Prostate gland (tissue), 2 donors: ENCODE results near the gene KCP. TPM values are rescaled to one million over a fixed set of nuclear protein-coding genes. Genes with fewer than 3 reads are reported as not detected.

Source experiments
- DNase-seq: peaks from one replicate; pipeline ENCODE4 v3.0.0-alpha.2; 2019; ENCODE audit warnings: low spot score
- H3K27ac ChIP-seq, 2 donors: fragments of 200-600 bp; sonication (generic); 2 replicates each; pipeline ENCODE4 v1.5.1; 2017 to 2019
- H3K27me3 ChIP-seq: fragments of 200-600 bp; sonication (generic); replicated peaks from 2 replicates; pipeline ENCODE4 v1.5.1; 2019; ENCODE audit not compliant: insufficient read depth
- H3K36me3 ChIP-seq, 2 donors: fragments of 200-600 bp; sonication (generic); 1 replicate in 1 of 2; 2 replicates in 1 of 2; pipeline versions ENCODE4 v1.5.1 to v1.8.1; 2017 to 2019
- H3K4me1 ChIP-seq: fragments of 200-600 bp; sonication (generic); replicated peaks from 2 replicates; pipeline ENCODE4 v1.5.1; 2019
- H3K4me3 ChIP-seq, 2 donors: fragments of 200-600 bp; sonication (generic); 2 replicates each; pipeline ENCODE4 v1.5.1; 2017 to 2019
- H3K9me3 ChIP-seq: fragments of 200-600 bp; sonication (generic); 2 replicates; pipeline ENCODE4 v1.5.1; 2017
- CTCF ChIP-seq, 4 experiments: fragments of 200-600 bp in 2 of 4; fragments of 450-650 bp in 2 of 4; sonication (generic) in 2 of 4; IDR thresholded peaks; 1 replicate in 3 of 4; 2 replicates in 1 of 4; pipeline ENCODE4 v1.5.1; 2016 to 2019; ENCODE audit warnings: antibody characterized with exemption in 4 of 4, mild to moderate bottlenecking in 2 of 4, moderate library complexity in 2 of 4
- POLR2A ChIP-seq: fragments of 450-650 bp; IDR thresholded peaks from one replicate; pipeline ENCODE4 v1.6.1; 2016; ENCODE audit warnings: antibody characterized with exemption, mild to moderate bottlenecking
- POLR2AphosphoS5 ChIP-seq: sonication (generic); formaldehyde crosslinking; IDR thresholded peaks from one replicate; pipeline ENCODE4 v1.6.1; 2017; ENCODE audit warnings: antibody characterized with exemption
- WGBS: methylation state at CpG from one replicate; pipeline ENCODE4 v1.1.5; 2018; 5-methylcytosine and 5-hydroxymethylcytosine counted together
- intact Hi-C: fragments of 100-400 bp; cut with DNase I; formaldehyde crosslinking; loops from one replicate; pipeline ENCODE4 v1.14.2; 2022
- total RNA-seq, 2 donors: library from RNA; depleted of rRNA; stranded (reverse); fragments of >200 nt; gene quantifications; one replicate each; pipeline ENCODE4 v1.1.0, GENCODE V29; 2016

The KCP gene
- total RNA-seq, 2 donors from 2014 or later, result 0.45 TPM; not detected in 1

- Histone ChIP-seq H3K4me3 (no peak overlapping the region), H3K9me3 (no peaks in the 10 kb centered on the region), H3K36me3 (no peaks in the 10 kb centered on the region), H3K27me3 (no peaks in the 10 kb centered on the region), H3K4me1 (no peaks in the 10 kb centered on the region), H3K27ac (no peak overlapping the region)
- intact Hi-C loops, result no loop called here
- TF ChIP-seq CTCF (IDR thresholded peaks at IDR 0.05) (no peak), POLR2AphosphoS5 (no peak), POLR2A (no peak)
- no peak for DNase-seq
- WGBS, result 84% methylated on average over 5 of the region's 5 CpGs
Measured at GRCh38 chr7:128923411-128923800, 12.9 kb upstream of the KCP start.

GRCh38 chr7:128922496-128923410 lies 12.2 kb upstream of the KCP start:
- no peak for DNase-seq
- Histone ChIP-seq H3K4me1 (no peaks in the 10 kb centered on the region), H3K36me3 (no peaks in the 10 kb centered on the region), H3K9me3 (no peaks in the 10 kb centered on the region), H3K4me3 (no peak overlapping the region), H3K27me3 (no peaks in the 10 kb centered on the region), H3K27ac (no peak overlapping the region)
- intact Hi-C loops, result no loop called here
- WGBS, result 77% methylated on average over 16 of the region's 16 CpGs
- no peak for TF ChIP-seq CTCF (IDR thresholded peaks at IDR 0.05)
- no peak for TF ChIP-seq POLR2A
- TF ChIP-seq POLR2AphosphoS5, result no peak

GRCh38 chr7:128921866-128922440 lies 11.4 kb upstream of the KCP start:
- H3K4me1 ChIP-seq, result no peaks in the 10 kb centered on the region
- no peak overlapping the region for H3K27ac ChIP-seq
- no peak overlapping the region for H3K4me3 ChIP-seq
- H3K9me3 ChIP-seq, result no peaks in the 10 kb centered on the region
- TF ChIP-seq POLR2AphosphoS5, result no peak
- no peak for DNase-seq
- H3K27me3 ChIP-seq, result no peaks in the 10 kb centered on the region
- H3K36me3 ChIP-seq, result no peaks in the 10 kb centered on the region
- intact Hi-C loops, result no loop called here
- 79% methylated on average over 9 of the region's 9 CpGs for WGBS

GRCh38 chr7:128920913-128921582 lies 10.5 kb upstream of the KCP start:
- DNase-seq, result no peak
- Histone ChIP-seq H3K36me3 (no peaks in the 10 kb centered on the region), H3K4me1 (no peaks in the 10 kb centered on the region), H3K9me3 (no peaks in the 10 kb centered on the region), H3K4me3 (no peak overlapping the region), H3K27me3 (peaks cover 5% of the 10 kb centered on the region), H3K27ac (no peak overlapping the region)
- WGBS, result 55% methylated on average over 13 of the region's 13 CpGs
- TF ChIP-seq CTCF (IDR thresholded peaks at IDR 0.05) (no peak), POLR2A (no peak), POLR2AphosphoS5 (no peak)
- intact Hi-C loops, result no loop called here
